Fibroblast of lung (primary cell): ENCODE results near the gene SULT1A1. TPM values are rescaled to one million over a fixed set of nuclear protein-coding genes. Genes with fewer than 3 reads are reported as not detected.
"Not testable (repeated sequence)": the region's sequence is repeated elsewhere in the genome, so short reads cannot be mapped to it uniquely, and the experiment has no call there.

ENCODE experiments used
- DNase-seq, 2 donors: peaks; one replicate each; pipeline versions ENCODE4 v3.0.0 to v3.0.0-alpha.2; 2010; ENCODE audit warnings: low read depth in 2 of 2
- H2AFZ ChIP-seq: 2 replicates; pipeline ENCODE4 v1.5.1; 2012; ENCODE audit warnings: low read length, control low read depth, inconsistent platforms
- H3K27ac ChIP-seq: 2 replicates; pipeline ENCODE4 v1.5.1; 2011; ENCODE audit warnings: low read length, control low read depth; ENCODE audit not compliant: insufficient read depth
- H3K27me3 ChIP-seq: 2 replicates; pipeline ENCODE4 v1.5.1; 2011; ENCODE audit warnings: mild to moderate bottlenecking, low read length; ENCODE audit not compliant: control insufficient read depth, insufficient read depth
- H3K36me3 ChIP-seq: 2 replicates; pipeline ENCODE4 v1.5.1; 2011; ENCODE audit warnings: low read length; ENCODE audit not compliant: control insufficient read depth, insufficient read depth
- H3K4me1 ChIP-seq: 2 replicates; pipeline ENCODE4 v1.5.1; 2011; ENCODE audit warnings: low read length; ENCODE audit not compliant: control insufficient read depth, insufficient read depth; ENCODE audit errors: extremely low read depth
- H3K4me2 ChIP-seq: 2 replicates; pipeline ENCODE4 v1.5.1; 2011; ENCODE audit warnings: low read length, control low read depth; ENCODE audit not compliant: insufficient read depth; ENCODE audit errors: extremely low read depth
- H3K4me3 ChIP-seq, 4 experiments: fragments of 200-600 bp in 1 of 4; sonication (generic) in 1 of 4; replicated peaks in 1 of 4; 2 replicates each; pipeline ENCODE4 v1.5.1; 2011 to 2016; ENCODE audit warnings: low read length in 4 of 4, low read depth in 3 of 4, mild to moderate bottlenecking in 3 of 4, control low read depth in 2 of 4, inconsistent platforms in 1 of 4, mixed read lengths in 1 of 4; ENCODE audit not compliant: insufficient read depth in 1 of 4; ENCODE audit errors: control extremely low read depth in 1 of 4
- H3K79me2 ChIP-seq: 2 replicates; pipeline ENCODE4 v1.5.1; 2012; ENCODE audit warnings: mild to moderate bottlenecking, low read length, inconsistent platforms; ENCODE audit not compliant: control insufficient read depth, insufficient read depth
- H3K9ac ChIP-seq: 2 replicates; pipeline ENCODE4 v1.5.1; 2011; ENCODE audit warnings: mild to moderate bottlenecking, low read length, control low read depth; ENCODE audit not compliant: insufficient read depth
- H3K9me3 ChIP-seq: 2 replicates; pipeline ENCODE4 v1.5.1; 2012; ENCODE audit warnings: low read depth, low read length; ENCODE audit not compliant: control insufficient read depth, insufficient read depth
- H4K20me1 ChIP-seq: 2 replicates; pipeline ENCODE4 v1.5.1; 2011; ENCODE audit warnings: low read length; ENCODE audit not compliant: control insufficient read depth, insufficient read depth; ENCODE audit errors: extremely low read depth
- EZH2 ChIP-seq: IDR thresholded peaks from 2 replicates; pipeline ENCODE4 v1.5.1; 2012; ENCODE audit warnings: low read length, control low read depth, mild to moderate bottlenecking; ENCODE audit errors: missing control alignments
- polyA plus RNA-seq, 2 donors: library from polyadenylated mRNA; depleted of rRNA in 1 of 2; stranded (reverse) in 1 of 2; unstranded in 1 of 2; fragments of >200 nt; gene quantifications; 2 replicates each; pipeline ENCODE4 v1.2.1, GENCODE V29; 2011 to 2012; ENCODE audit warnings: missing spikeins in 1 of 2
- total RNA-seq: library from RNA; depleted of rRNA; stranded (reverse); fragments of >200 nt; gene quantifications from 2 replicates; pipeline ENCODE4 v1.2.1, GENCODE V29; 2014
- TF ChIP-seq, protein P1 (sequence below), 2 donors: IDR thresholded peaks in 1 of 2; conservative IDR thresholded peaks in 1 of 2; 1 replicate in 1 of 2; 2 replicates in 1 of 2; pipeline ENCODE4 v1.5.1; 2011 to 2012; ENCODE audit warnings: low read length in 2 of 2, control low read depth in 1 of 2, inconsistent platforms in 1 of 2, low read depth in 1 of 2, mild to moderate bottlenecking in 1 of 2

SULT1A1 gene
- total and polyA plus RNA-seq, 2 donors (not counting 1 experiment from before 2014, with no cell fraction given), result 1.3 to 1.7 TPM

DNA sequence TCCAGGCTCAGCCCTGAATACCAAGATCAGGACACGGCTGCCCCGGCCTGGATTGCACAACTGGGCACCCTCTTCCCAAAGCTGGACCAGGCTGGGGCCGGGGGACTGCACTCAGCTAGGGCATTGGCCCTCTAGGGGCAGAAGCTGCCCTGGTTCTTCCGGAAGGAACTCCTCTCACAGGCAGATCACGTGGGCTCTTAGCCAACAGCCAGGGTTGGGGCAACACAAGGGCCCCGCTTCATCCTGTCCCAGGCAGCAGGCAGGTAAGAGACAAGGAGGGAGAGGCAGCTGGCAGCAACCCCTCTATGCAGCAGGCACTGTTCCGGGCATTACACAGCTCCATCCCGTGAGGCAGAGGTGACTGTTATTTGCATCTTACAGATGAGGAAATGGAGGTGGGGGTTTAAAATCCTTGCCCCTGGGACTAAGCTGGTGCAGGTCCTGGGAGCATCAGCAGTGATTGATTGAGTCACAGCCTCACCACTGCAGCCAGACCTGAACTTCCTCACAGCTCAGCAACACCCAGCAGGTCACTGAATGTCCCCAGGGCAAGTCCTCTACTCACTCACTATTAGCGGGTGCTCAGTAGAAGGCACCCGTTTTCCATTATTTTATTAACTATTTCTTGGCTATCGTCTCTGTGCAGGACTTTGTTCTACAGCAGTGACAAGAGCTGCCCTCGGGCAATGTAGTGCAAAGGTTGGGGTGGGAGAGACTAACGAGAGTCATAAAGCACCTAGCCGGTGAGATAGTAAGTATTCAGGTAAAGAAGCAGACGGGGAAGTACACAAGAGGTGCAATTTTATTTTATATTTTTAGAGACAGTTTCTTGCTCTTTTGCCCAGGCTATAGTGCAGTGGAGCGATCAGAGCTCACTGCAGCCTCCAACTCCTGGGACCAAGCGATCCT is 10.2 kb downstream of the SULT1A1 start:
- not testable (repeated sequence) for DNase-seq, H3K27ac ChIP-seq, H3K4me2 ChIP-seq, H2AFZ ChIP-seq, H3K4me3 ChIP-seq, H4K20me1 ChIP-seq, H3K9ac ChIP-seq, H3K36me3 ChIP-seq, H3K9me3 ChIP-seq, H3K27me3 ChIP-seq, H3K4me1 ChIP-seq, H3K79me2 ChIP-seq

DNA sequence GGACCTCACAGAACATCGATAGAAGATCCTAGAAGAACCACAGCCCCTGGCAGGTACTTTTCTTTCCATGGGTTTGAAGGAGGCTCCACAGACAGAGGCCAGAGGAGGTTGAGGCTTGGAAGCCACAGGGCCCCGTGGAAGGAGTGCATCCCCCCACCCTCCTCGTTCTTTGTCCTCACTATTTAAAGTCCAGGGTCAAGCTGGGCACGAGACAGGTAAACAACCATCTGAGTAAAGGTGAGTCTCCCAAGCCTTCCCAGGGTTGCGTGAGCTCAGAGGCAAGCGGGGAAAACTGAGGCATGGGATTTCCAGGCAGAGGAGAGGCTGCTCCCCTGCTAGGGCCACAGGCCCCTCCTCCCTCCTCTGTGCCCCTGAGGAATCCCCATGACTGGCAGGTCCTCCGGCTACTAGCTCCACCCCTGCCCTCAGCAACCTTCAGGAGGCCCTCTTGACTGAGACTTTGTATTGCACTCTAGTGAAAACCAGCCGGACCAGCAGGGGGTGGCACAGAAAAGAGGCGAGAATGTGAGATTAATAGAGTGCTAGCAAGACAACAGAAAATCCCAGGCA is 12.1 kb downstream of the SULT1A1 start:
- no peak overlapping the region for H3K9ac ChIP-seq
- H3K4me1 ChIP-seq, result no peaks in the 10 kb centered on the region
- DNase-seq, result no peak
- no peak overlapping the region for H3K4me2 ChIP-seq
- TF ChIP-seq, protein P1, sequence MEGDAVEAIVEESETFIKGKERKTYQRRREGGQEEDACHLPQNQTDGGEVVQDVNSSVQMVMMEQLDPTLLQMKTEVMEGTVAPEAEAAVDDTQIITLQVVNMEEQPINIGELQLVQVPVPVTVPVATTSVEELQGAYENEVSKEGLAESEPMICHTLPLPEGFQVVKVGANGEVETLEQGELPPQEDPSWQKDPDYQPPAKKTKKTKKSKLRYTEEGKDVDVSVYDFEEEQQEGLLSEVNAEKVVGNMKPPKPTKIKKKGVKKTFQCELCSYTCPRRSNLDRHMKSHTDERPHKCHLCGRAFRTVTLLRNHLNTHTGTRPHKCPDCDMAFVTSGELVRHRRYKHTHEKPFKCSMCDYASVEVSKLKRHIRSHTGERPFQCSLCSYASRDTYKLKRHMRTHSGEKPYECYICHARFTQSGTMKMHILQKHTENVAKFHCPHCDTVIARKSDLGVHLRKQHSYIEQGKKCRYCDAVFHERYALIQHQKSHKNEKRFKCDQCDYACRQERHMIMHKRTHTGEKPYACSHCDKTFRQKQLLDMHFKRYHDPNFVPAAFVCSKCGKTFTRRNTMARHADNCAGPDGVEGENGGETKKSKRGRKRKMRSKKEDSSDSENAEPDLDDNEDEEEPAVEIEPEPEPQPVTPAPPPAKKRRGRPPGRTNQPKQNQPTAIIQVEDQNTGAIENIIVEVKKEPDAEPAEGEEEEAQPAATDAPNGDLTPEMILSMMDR (conservative IDR thresholded peaks at IDR 0.05 in 1 of 2, IDR thresholded peaks at IDR 0.05 in 1 of 2; ENCODE audit: low read depth in 1 of 2, low read length in 2 of 2), result no peak
- no peak for TF ChIP-seq EZH2
- no peak overlapping the region for H3K4me3 ChIP-seq
- H3K79me2 ChIP-seq, result no peaks in the 10 kb centered on the region
- H3K27me3 ChIP-seq, result no peaks in the 10 kb centered on the region
- H2AFZ ChIP-seq, result no peak overlapping the region
- H4K20me1 ChIP-seq, result no peaks in the 10 kb centered on the region
- no peaks in the 10 kb centered on the region for H3K9me3 ChIP-seq
- H3K27ac ChIP-seq, result no peak overlapping the region
- H3K36me3 ChIP-seq, result no peaks in the 10 kb centered on the region

DNA sequence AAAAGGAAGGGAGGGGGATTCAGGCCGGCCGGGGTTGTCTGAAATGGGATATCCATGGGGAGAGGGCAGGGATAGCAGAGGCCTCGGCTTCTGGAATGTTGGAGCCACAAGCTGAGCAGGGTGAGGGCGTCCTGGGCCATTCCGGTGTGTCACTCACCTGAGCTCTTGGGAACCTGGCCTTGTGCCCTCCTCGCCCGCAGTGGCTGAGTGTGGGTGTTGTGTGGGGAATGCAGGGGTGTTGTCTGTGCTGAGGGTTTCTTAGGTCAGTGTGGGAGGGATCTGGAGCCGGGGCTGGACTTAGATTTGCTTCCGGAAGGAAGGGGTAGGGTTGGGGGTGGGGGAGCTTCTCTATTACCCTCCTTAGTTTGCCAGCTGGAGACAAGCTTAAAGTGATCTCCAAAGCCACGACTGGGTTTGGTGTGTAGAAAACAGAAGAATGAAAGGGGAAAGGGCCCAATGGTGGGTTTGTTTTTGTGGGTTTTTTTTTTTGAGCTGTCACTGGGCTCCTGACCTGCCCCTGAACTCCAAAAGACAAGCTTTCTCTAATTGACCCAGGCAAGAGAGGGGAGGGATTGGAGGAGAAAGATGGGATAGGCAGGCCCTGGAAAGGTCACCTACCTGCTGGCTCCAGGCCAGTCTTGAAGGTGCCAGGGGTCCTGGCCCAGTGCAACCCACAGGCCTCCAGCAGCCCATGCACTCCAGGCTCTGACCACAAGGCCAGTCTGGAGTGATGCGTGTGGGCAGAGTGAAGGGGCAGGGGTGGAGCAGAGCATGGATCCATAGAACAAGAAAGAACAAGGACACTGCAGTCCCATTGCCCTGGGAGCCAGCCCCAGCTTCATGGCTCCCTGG is 12.8 kb downstream of the SULT1A1 start, which contains the start of gene SULT1A2:
Gene SULT1A2, minus strand, starts transcription at position 211 of the 852 bp plus-strand sequence. CDS start 1,120 bp downstream, outside the sequence.
- Histone ChIP-seq H3K79me2 (no peaks in the 10 kb centered on the region), H3K9ac (no peak within 1 kb of the TSS), H3K4me2 (no peak within 1 kb of the TSS), H3K4me1 (no peaks in the 10 kb centered on the region), H3K27ac (no peak within 1 kb of the TSS), H3K4me3 (no peak within 1 kb of the TSS), H2AFZ (no peak within 1 kb of the TSS), H4K20me1 (no peaks in the 10 kb centered on the region), H3K36me3 (no peaks in the 10 kb centered on the region), H3K9me3 (no peaks in the 10 kb centered on the region), H3K27me3 (no peaks in the 10 kb centered on the region)
- DNase-seq, result peak in 1 of 2 donors; percentile 18
- no peak for TF ChIP-seq EZH2
- TF ChIP-seq, protein P1 (conservative IDR thresholded peaks at IDR 0.05 in 1 of 2, IDR thresholded peaks at IDR 0.05 in 1 of 2; ENCODE audit: low read depth in 1 of 2, low read length in 2 of 2), result no peak
